Fibroblast of skin of right biceps (primary cell): ENCODE data around the gene SLC29A3.

Experiments used
- DNase-seq: peaks from one replicate; pipeline ENCODE4 v3.0.0-alpha.2; 2013

Gene SLC29A3

GRCh38 chr10:71374481-71375233 lies 55.6 kb downstream of the SLC29A3 start:
- DNase-seq, result no peak

GRCh38 chr10:71375952-71376351 lies 56.9 kb downstream of the SLC29A3 start:
- no peak for DNase-seq

- no peak for DNase-seq
Measured at GRCh38 chr10:71378336-71379117, 59.5 kb downstream of the SLC29A3 start.

- DNase-seq, result no peak
Measured at GRCh38 chr10:71379118-71379766, 60.2 kb downstream of the SLC29A3 start.

GRCh38 chr10:71380841-71381240 lies 61.8 kb downstream of the SLC29A3 start:
- no peak for DNase-seq

- no peak for DNase-seq
Measured at GRCh38 chr10:71381611-71382010, 62.6 kb downstream of the SLC29A3 start.

GRCh38 chr10:71382028-71382427 lies 63.0 kb downstream of the SLC29A3 start:
- no peak for DNase-seq

- DNase-seq, result peak; percentile 15
Measured at GRCh38 chr10:71382757-71383156, 63.7 kb downstream of the SLC29A3 start.

- DNase-seq, result peak; percentile 20
Measured at GRCh38 chr10:71383972-71384687, 65.1 kb downstream of the SLC29A3 start.

GRCh38 chr10:71388171-71388570 lies 69.1 kb downstream of the SLC29A3 start:
- no peak for DNase-seq

GRCh38 chr10:71388583-71389310 lies 69.7 kb downstream of the SLC29A3 start:
- no peak for DNase-seq

GRCh38 chr10:71389768-71390460 lies 70.9 kb downstream of the SLC29A3 start:
- no peak for DNase-seq

- no peak for DNase-seq
Measured at GRCh38 chr10:71390461-71390835, 71.4 kb downstream of the SLC29A3 start.

- DNase-seq, result no peak
Measured at GRCh38 chr10:71390921-71391690, 72.0 kb downstream of the SLC29A3 start.

- DNase-seq, result no peak
Measured at GRCh38 chr10:71391701-71392100, 72.6 kb downstream of the SLC29A3 start.

- no peak for DNase-seq
Measured at GRCh38 chr10:71392292-71392691, 73.2 kb downstream of the SLC29A3 start.

GRCh38 chr10:71392791-71393781 lies 74.0 kb downstream of the SLC29A3 start:
- no peak for DNase-seq

- DNase-seq, result no peak
Measured at GRCh38 chr10:71393841-71394475, 74.9 kb downstream of the SLC29A3 start.

- DNase-seq, result no peak
Measured at GRCh38 chr10:71394926-71395562, 76.0 kb downstream of the SLC29A3 start.
